HepG2 (cell line): Measurements from ENCODE around the gene ARMH3. TPM values are rescaled to one million over a fixed set of nuclear protein-coding genes. Genes with fewer than 3 reads are reported as not detected.

Source experiments
- ARNT2 ChIP-seq: sonication (generic); formaldehyde crosslinking; IDR thresholded peaks from 2 replicates; pipeline ENCODE4 v1.8.0; 2022; ENCODE audit warnings: mild to moderate bottlenecking, low read depth, missing genetic modification reagents, moderate library complexity
- ASH2L ChIP-seq: fragments of 300-600, 200-600 bp; sonication (generic); IDR thresholded peaks from 2 replicates; pipeline ENCODE4 v1.7.0; 2017; ENCODE audit warnings: low read depth, mild to moderate bottlenecking, moderate library complexity, mixed read lengths, low read length; ENCODE audit not compliant: insufficient read length
- ATF1 ChIP-seq: IDR thresholded peaks from 2 replicates; pipeline ENCODE4 v1.6.1; 2016; ENCODE audit warnings: mild to moderate bottlenecking, control low read depth
- FOSL1 ChIP-seq: sonication (generic); formaldehyde crosslinking; IDR thresholded peaks from 2 replicates; pipeline ENCODE4 v1.9.0; 2021; ENCODE audit warnings: missing genetic modification reagents, borderline replicate concordance
- GATA4 ChIP-seq: sonication (generic); IDR thresholded peaks from 2 replicates; pipeline ENCODE4 v1.6.1; 2016; ENCODE audit warnings: antibody characterized with exemption, low read depth, borderline replicate concordance
- HES4 ChIP-seq: sonication (generic); formaldehyde crosslinking; IDR thresholded peaks from 2 replicates; pipeline ENCODE4 v1.9.0; 2021; ENCODE audit warnings: mild to moderate bottlenecking, missing genetic modification reagents, borderline replicate concordance
- HNRNPH1 ChIP-seq: fragments of 200-400 bp; formaldehyde crosslinking; optimal IDR thresholded peaks from 2 replicates; pipeline ENCODE3; 2017; ENCODE audit warnings: mild to moderate bottlenecking, low read depth, low read length
- KLF12 ChIP-seq: sonication (generic); formaldehyde crosslinking; IDR thresholded peaks from 2 replicates; pipeline ENCODE4 v1.4.0; 2020; ENCODE audit warnings: missing genetic modification reagents, borderline replicate concordance
- MTF1 ChIP-seq: sonication (generic); formaldehyde crosslinking; IDR thresholded peaks from 2 replicates; pipeline ENCODE4 v1.5.0; 2020; ENCODE audit warnings: missing genetic modification reagents
- NFE2 ChIP-seq: sonication (generic); formaldehyde crosslinking; IDR thresholded peaks from 2 replicates; pipeline ENCODE4 v1.4.0; 2020; ENCODE audit warnings: missing genetic modification reagents
- NFIB ChIP-seq: sonication (generic); formaldehyde crosslinking; IDR thresholded peaks from 2 replicates; pipeline ENCODE4 v1.9.0; 2021; ENCODE audit warnings: missing genetic modification reagents, mild to moderate bottlenecking, borderline replicate concordance
- PHF20 ChIP-seq: sonication (generic); formaldehyde crosslinking; IDR thresholded peaks from 2 replicates; pipeline ENCODE4 v1.5.0; 2020; ENCODE audit warnings: mild to moderate bottlenecking, missing genetic modification reagents
- PRPF4 ChIP-seq: fragments of 200-400 bp; formaldehyde crosslinking; IDR thresholded peaks from 2 replicates; pipeline ENCODE4 v1.6.1; 2016; ENCODE audit warnings: low read length, low read depth; ENCODE audit not compliant: poor library complexity, severe bottlenecking
- RAD51 ChIP-seq: fragments of 450-650 bp; IDR thresholded peaks from 2 replicates; pipeline ENCODE4 v1.6.1; 2016; ENCODE audit warnings: borderline replicate concordance
- RFXANK ChIP-seq: IDR thresholded peaks from 2 replicates; pipeline ENCODE4 v1.6.1; 2016
- SP1 ChIP-seq, 2 experiments: fragments of 450-650 bp in 1 of 2; sonication (generic) in 1 of 2; formaldehyde crosslinking in 1 of 2; IDR thresholded peaks; 2 replicates each; pipeline versions ENCODE4 v1.4.0 to v1.6.1; 2016 to 2020; ENCODE audit warnings: missing genetic modification reagents in 1 of 2
- TEAD3 ChIP-seq: optimal IDR thresholded peaks from 2 replicates; pipeline ENCODE3; 2016; ENCODE audit warnings: borderline replicate concordance
- U2AF2 ChIP-seq: fragments of 200-400 bp; formaldehyde crosslinking; IDR thresholded peaks from 2 replicates; pipeline ENCODE4 v1.6.1; 2017; ENCODE audit warnings: low read depth, mild to moderate bottlenecking, low read length
- ZFP41 ChIP-seq: sonication (generic); formaldehyde crosslinking; IDR thresholded peaks from 2 replicates; pipeline ENCODE4 v1.4.0; 2020; ENCODE audit warnings: mild to moderate bottlenecking, missing genetic modification reagents, borderline replicate concordance
- ZNF143 ChIP-seq: sonication (generic); formaldehyde crosslinking; IDR thresholded peaks from 2 replicates; pipeline ENCODE4 v1.4.0; 2020; ENCODE audit warnings: missing genetic modification reagents
- polyA plus RNA-seq, 8 experiments: library from polyadenylated mRNA; depleted of rRNA in 3 of 8; stranded (reverse) in 7 of 8; unstranded in 1 of 8; fragments of >200 nt; fragmentation: Illumina TruSeq in 4 of 8; extraction: Trizol in 4 of 8; gene quantifications; 2 replicates each; pipeline versions ENCODE4 v1.2.1 to v1.2.3, GENCODE V29; 2011 to 2016; ENCODE audit warnings: low read depth in 4 of 8, missing spikeins in 1 of 8, mixed read lengths in 1 of 8; ENCODE audit not compliant: insufficient read depth in 1 of 8
- total RNA-seq, 5 experiments: library from RNA; depleted of rRNA; stranded (reverse); fragments of >200 nt; fragmentation: Illumina TruSeq; extraction: Trizol; gene quantifications; 2 replicates each; pipeline ENCODE4 v1.2.3, GENCODE V29; 2016; ENCODE audit warnings: low read depth in 1 of 5
- TF ChIP-seq, protein P1 (sequence below): sonication (generic); formaldehyde crosslinking; IDR thresholded peaks from 2 replicates; pipeline ENCODE4 v1.4.0; 2020; ENCODE audit warnings: missing genetic modification reagents
- TF ChIP-seq, protein P2 (sequence below): sonication (generic); formaldehyde crosslinking; conservative IDR thresholded peaks from 2 replicates; pipeline ENCODE4 v1.8.0; 2022; ENCODE audit warnings: low read depth, missing genetic modification reagents
- TF ChIP-seq, protein P3 (sequence below): sonication (generic); formaldehyde crosslinking; IDR thresholded peaks from 2 replicates; pipeline ENCODE4 v1.9.0; 2022; ENCODE audit warnings: missing genetic modification reagents, mild to moderate bottlenecking, borderline replicate concordance
- TF ChIP-seq, protein P4 (sequence below): sonication (generic); formaldehyde crosslinking; IDR thresholded peaks from 2 replicates; pipeline ENCODE4 v1.8.0; 2022; ENCODE audit warnings: missing genetic modification reagents, mild to moderate bottlenecking, moderate library complexity, borderline replicate concordance

The ARMH3 gene
- total and polyA plus RNA-seq, 2 of the 13 experiments (the other 11 are each of a cell fraction or from before 2014, with no cell fraction given), result 8.4 to 16.9 TPM

DNA sequence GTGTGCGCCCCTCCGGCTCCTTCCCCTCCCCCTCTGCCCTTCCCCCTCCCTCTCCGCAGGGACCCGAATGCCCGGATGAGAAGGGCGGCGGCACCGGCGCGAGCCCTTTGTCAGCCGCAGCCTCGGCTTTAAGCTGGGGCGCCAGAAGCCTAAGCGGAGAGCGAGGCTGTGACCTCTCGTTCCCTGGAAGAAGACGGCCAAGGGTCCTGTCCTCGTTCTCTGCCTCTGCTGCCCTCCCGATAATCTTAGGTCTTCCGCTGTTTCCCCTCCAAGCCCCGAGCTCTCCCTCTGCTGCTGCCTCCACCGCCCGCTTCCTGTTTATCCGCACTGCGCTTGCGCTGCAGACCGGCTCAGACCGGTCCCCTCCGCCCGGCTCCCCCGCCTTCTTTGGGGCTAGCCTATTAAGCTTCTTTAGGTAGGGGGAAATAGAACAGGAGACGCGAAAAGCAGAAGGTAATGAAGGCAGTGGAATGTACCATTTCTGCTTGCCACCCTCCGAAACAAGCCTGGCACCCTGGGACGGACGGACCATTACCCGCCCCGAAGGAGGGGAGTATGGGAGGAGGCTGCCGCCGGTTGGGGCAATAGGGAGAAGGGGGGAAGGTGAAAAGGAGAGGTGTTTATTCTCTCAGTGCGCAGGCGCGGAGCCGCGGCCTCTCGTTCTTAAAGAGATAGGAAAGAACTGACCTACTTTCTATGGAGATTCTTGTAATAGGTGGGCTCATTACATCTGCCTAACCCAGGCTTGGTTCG lies 237.7 kb downstream of the ARMH3 start, which contains the start of gene OGA (continued):
- TF ChIP-seq, protein P1, sequence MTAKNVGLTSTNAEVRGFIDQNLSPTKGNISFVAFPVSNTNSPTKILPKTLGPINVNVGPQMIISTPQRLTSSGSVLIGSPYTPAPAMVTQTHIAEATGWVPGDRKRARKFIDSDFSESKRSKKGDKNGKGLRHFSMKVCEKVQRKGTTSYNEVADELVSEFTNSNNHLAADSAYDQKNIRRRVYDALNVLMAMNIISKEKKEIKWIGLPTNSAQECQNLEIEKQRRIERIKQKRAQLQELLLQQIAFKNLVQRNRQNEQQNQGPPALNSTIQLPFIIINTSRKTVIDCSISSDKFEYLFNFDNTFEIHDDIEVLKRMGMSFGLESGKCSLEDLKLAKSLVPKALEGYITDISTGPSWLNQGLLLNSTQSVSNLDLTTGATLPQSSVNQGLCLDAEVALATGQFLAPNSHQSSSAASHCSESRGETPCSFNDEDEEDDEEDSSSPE (CRISPR knock-in tag), result no peak
- TF ChIP-seq SP1 (IDR thresholded peaks at IDR 0.05), result no peak
- peak; percentile 60 for TF ChIP-seq SP1 (CRISPR knock-in tag; IDR thresholded peaks at IDR 0.05)
- TF ChIP-seq RAD51, result no peak
- TF ChIP-seq ZFP41 (CRISPR knock-in tag), result no peak
- no peak for TF ChIP-seq HES4 (CRISPR knock-in tag)
- TF ChIP-seq, protein P2, sequence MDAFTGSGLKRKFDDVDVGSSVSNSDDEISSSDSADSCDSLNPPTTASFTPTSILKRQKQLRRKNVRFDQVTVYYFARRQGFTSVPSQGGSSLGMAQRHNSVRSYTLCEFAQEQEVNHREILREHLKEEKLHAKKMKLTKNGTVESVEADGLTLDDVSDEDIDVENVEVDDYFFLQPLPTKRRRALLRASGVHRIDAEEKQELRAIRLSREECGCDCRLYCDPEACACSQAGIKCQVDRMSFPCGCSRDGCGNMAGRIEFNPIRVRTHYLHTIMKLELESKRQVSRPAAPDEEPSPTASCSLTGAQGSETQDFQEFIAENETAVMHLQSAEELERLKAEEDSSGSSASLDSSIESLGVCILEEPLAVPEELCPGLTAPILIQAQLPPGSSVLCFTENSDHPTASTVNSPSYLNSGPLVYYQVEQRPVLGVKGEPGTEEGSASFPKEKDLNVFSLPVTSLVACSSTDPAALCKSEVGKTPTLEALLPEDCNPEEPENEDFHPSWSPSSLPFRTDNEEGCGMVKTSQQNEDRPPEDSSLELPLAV (CRISPR knock-in tag), result no peak
- TF ChIP-seq ZNF143 (CRISPR knock-in tag), result peak; percentile 82
- TF ChIP-seq, protein P3, sequence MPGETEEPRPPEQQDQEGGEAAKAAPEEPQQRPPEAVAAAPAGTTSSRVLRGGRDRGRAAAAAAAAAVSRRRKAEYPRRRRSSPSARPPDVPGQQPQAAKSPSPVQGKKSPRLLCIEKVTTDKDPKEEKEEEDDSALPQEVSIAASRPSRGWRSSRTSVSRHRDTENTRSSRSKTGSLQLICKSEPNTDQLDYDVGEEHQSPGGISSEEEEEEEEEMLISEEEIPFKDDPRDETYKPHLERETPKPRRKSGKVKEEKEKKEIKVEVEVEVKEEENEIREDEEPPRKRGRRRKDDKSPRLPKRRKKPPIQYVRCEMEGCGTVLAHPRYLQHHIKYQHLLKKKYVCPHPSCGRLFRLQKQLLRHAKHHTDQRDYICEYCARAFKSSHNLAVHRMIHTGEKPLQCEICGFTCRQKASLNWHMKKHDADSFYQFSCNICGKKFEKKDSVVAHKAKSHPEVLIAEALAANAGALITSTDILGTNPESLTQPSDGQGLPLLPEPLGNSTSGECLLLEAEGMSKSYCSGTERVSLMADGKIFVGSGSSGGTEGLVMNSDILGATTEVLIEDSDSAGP (CRISPR knock-in tag), result peak; percentile 99
- no peak for TF ChIP-seq U2AF2
- TF ChIP-seq, protein P4, sequence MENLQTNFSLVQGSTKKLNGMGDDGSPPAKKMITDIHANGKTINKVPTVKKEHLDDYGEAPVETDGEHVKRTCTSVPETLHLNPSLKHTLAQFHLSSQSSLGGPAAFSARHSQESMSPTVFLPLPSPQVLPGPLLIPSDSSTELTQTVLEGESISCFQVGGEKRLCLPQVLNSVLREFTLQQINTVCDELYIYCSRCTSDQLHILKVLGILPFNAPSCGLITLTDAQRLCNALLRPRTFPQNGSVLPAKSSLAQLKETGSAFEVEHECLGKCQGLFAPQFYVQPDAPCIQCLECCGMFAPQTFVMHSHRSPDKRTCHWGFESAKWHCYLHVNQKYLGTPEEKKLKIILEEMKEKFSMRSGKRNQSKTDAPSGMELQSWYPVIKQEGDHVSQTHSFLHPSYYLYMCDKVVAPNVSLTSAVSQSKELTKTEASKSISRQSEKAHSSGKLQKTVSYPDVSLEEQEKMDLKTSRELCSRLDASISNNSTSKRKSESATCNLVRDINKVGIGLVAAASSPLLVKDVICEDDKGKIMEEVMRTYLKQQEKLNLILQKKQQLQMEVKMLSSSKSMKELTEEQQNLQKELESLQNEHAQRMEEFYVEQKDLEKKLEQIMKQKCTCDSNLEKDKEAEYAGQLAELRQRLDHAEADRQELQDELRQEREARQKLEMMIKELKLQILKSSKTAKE (CRISPR knock-in tag), result no peak
- TF ChIP-seq MTF1 (CRISPR knock-in tag), result no peak
- no peak for TF ChIP-seq TEAD3 (CRISPR knock-in tag)
- 0 out of 2 replicates have a peak, but pooled peaks have one; percentile 39 for TF ChIP-seq RFXANK
- 0 out of 2 replicates have a peak, but pooled peaks have one; percentile 67 for TF ChIP-seq KLF12
- no peak for TF ChIP-seq NFE2
- 0 out of 2 replicates have a peak, but pooled peaks have one; percentile 39 for TF ChIP-seq GATA4
- TF ChIP-seq ARNT2 (CRISPR knock-in tag), result no peak
- TF ChIP-seq FOSL1, result no peak
- TF ChIP-seq PHF20 (CRISPR knock-in tag), result peak; percentile 63
- TF ChIP-seq NFIB (CRISPR knock-in tag), result no peak
- no peak for TF ChIP-seq ASH2L
- no peak for TF ChIP-seq HNRNPH1
- TF ChIP-seq PRPF4, result peak; percentile 99
- TF ChIP-seq ATF1 (CRISPR knock-in tag), result peak; percentile 56; the same call in 1 of the 2 replicates
